ENCODE data around the gene SEC14L3. TPM values are rescaled to one million over a fixed set of nuclear protein-coding genes. Genes with fewer than 3 reads are reported as not detected.

SEC14L3 gene
- total RNA-seq, 1 donor from 2014 or later, result not detected

GRCh38 chr22:30433773-30434172 is 38.0 kb downstream of the SEC14L3 start:
- no peaks in the 10 kb centered on the region for H3K27me3 ChIP-seq
- TF ChIP-seq CTCF (IDR thresholded peaks at IDR 0.05) (no peak), POLR2A (IDR thresholded peaks at IDR 0.05) (no peak), POLR2AphosphoS5 (IDR thresholded peaks at IDR 0.05; ENCODE audit: insufficient read depth in 1 of 2, low read depth in 1 of 2) (no peak)

GRCh38 chr22:30433227-30433626 is 38.6 kb downstream of the SEC14L3 start:
- no peak for TF ChIP-seq CTCF (IDR thresholded peaks at IDR 0.05)
- no peak for TF ChIP-seq POLR2AphosphoS5 (IDR thresholded peaks at IDR 0.05; ENCODE audit: insufficient read depth in 1 of 2, low read depth in 1 of 2)
- TF ChIP-seq POLR2A (IDR thresholded peaks at IDR 0.05), result no peak
- H3K4me3 ChIP-seq, result no peak overlapping the region

More at GRCh38 chr22:30433773-30434172, 38.0 kb downstream of the SEC14L3 start:
- Histone ChIP-seq H3K4me3 (no peak overlapping the region), H3K27ac (no peak overlapping the region), H3K36me3 (no peaks in the 10 kb centered on the region), H3K4me1 (no peaks in the 10 kb centered on the region), H3K9me3 (no peaks in the 10 kb centered on the region)
- intact Hi-C loops (cut with DNase I), result no loop called here
- no peak for DNase-seq (ENCODE audit: extremely low spot score in 2 of 2)

GRCh38 chr22:30432520-30432919 is 39.3 kb downstream of the SEC14L3 start:
- Histone ChIP-seq H3K9me3 (no peaks in the 10 kb centered on the region), H3K4me3 (no peak overlapping the region), H3K27ac (no peak overlapping the region), H3K27me3 (no peaks in the 10 kb centered on the region), H3K36me3 (no peaks in the 10 kb centered on the region), H3K4me1 (no peaks in the 10 kb centered on the region)
- no peak for TF ChIP-seq POLR2A (IDR thresholded peaks at IDR 0.05)
- no peak for TF ChIP-seq POLR2AphosphoS5 (IDR thresholded peaks at IDR 0.05; ENCODE audit: insufficient read depth in 1 of 2, low read depth in 1 of 2)
- no peak for TF ChIP-seq CTCF (IDR thresholded peaks at IDR 0.05)
- intact Hi-C loops (cut with DNase I), result no loop called here
- no peak for DNase-seq (ENCODE audit: extremely low spot score in 2 of 2)

More at GRCh38 chr22:30433227-30433626, 38.6 kb downstream of the SEC14L3 start:
- no peak for DNase-seq (ENCODE audit: extremely low spot score in 2 of 2)
- intact Hi-C loops (cut with DNase I), result no loop called here
- H3K36me3 ChIP-seq, result no peaks in the 10 kb centered on the region
- no peaks in the 10 kb centered on the region for H3K27me3 ChIP-seq
- H3K27ac ChIP-seq, result no peak overlapping the region
- H3K9me3 ChIP-seq, result no peaks in the 10 kb centered on the region
- H3K4me1 ChIP-seq, result no peaks in the 10 kb centered on the region

- Histone ChIP-seq H3K27ac (no peak overlapping the region), H3K9me3 (no peaks in the 10 kb centered on the region), H3K36me3 (no peaks in the 10 kb centered on the region), H3K4me3 (no peak overlapping the region), H3K4me1 (no peaks in the 10 kb centered on the region), H3K27me3 (no peaks in the 10 kb centered on the region)
- no peak for DNase-seq (ENCODE audit: extremely low spot score in 2 of 2)
- intact Hi-C loops (cut with DNase I), result no loop called here
- TF ChIP-seq CTCF (IDR thresholded peaks at IDR 0.05), result no peak
These were observed 39.7 kb downstream of the SEC14L3 start for GRCh38 chr22:30432096-30432495.

- intact Hi-C loops (cut with DNase I), result no loop called here
- Histone ChIP-seq H3K27ac (no peak overlapping the region), H3K27me3 (no peaks in the 10 kb centered on the region), H3K36me3 (no peaks in the 10 kb centered on the region), H3K4me3 (no peak overlapping the region), H3K9me3 (no peaks in the 10 kb centered on the region), H3K4me1 (peaks cover 6% of the 10 kb centered on the region)
- no peak for DNase-seq (ENCODE audit: extremely low spot score in 2 of 2)
- TF ChIP-seq CTCF (IDR thresholded peaks at IDR 0.05) (no peak), POLR2AphosphoS5 (IDR thresholded peaks at IDR 0.05; ENCODE audit: insufficient read depth in 1 of 2, low read depth in 1 of 2) (no peak), POLR2A (IDR thresholded peaks at IDR 0.05) (no peak)
These were observed 40.9 kb downstream of the SEC14L3 start for GRCh38 chr22:30430933-30431332.
